HG03060 (cell line): ENCODE results near the gene DNAI1.
"Not testable (repeated sequence)": the region's sequence is repeated elsewhere in the genome, so short reads cannot be mapped to it uniquely, and the experiment has no call there.

Experiments
- ATAC-seq: cut with Tn5 transposase; IDR thresholded peaks from one replicate; pipeline ENCODE4 v1.9.1; 2021; ENCODE audit warnings: low read depth, moderate number of reproducible peaks; ENCODE audit not compliant: unreplicated experiment

DNAI1 gene

DNA sequence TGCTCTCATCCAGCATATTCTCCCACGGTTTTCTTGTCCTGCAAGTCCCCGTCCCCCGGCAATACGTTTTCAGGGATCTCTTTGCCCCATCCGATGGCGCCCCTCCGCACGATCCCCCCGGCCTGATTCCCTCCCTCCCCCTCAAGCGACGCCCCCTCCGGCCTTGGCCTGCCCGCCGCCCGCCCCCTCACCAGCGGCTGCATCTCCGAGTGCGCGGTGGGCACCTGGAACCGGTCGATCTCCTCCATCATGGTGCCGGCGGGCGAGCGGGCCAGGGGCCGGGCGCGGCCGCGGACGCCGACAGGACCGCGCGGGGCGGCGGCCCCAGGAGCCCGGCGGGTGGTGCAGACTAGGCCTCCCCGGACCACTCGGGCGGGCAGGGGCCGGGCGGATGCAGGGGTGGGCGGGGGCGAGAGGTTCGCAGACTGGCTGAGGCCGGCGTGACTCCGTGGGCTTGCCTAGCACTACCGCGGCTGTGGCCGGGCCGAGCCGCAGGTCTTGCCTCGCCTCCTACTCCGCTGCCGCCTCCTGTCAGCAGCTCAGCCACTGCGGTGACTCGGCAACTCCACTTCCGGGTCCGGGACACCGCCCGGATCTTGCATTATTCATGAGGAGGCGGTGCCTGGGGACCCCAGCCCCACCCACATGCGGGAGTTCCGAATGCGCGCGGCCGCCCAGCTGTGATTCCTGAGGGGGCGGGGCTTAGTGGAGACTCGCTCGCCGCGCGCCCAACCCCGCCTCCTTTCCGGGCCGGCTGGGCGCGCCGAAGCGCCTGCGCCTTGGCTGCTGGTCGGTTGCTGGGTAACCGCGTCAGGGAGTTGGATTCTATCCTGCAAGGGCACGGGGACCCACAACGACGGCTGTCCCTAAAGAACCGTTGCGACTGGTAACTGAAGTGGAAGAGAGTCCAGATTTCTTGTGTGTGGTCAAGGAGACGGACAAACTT lies at the start of gene DNAI1, which contains the start of gene FAM219A:
Gene DNAI1, plus strand, starts transcription at position 793 of the 946 bp plus-strand sequence. CDS start 201 bp downstream, outside the sequence.
Gene FAM219A, minus strand, starts transcription at position 558 of the 946 bp plus-strand sequence. Its CDS starts 307 bp downstream, at position 251.
- ATAC-seq: peak; percentile 85

GRCh38 chr9:34409154-34409553 lies 49.5 kb upstream of the DNAI1 start:
- no peak for ATAC-seq

DNA sequence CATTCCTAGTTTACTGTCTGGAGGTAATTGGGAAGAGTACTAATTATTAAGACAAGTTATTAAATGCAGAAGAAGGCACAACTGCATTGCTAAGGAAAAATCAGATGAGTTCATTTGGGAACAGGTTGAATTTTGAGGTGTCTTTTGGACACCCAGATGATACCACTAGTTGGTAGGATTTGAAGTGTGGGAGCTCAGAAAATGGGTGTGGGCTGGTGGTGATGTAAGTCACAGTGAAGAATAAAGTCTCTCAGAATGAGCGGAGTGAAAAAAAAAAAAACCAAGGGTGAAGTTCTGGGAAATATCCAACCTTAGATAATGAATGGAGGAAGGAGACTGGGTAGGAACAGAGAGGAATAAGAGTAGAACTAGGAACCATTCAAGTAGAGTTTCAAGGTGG lies 46.3 kb upstream of the DNAI1 start:
- no peak for ATAC-seq

GRCh38 chr9:34413231-34413852 lies 45.3 kb upstream of the DNAI1 start:
- ATAC-seq: no peak

- ATAC-seq: no peak
Measured at GRCh38 chr9:34417734-34418133, 40.9 kb upstream of the DNAI1 start.

DNA sequence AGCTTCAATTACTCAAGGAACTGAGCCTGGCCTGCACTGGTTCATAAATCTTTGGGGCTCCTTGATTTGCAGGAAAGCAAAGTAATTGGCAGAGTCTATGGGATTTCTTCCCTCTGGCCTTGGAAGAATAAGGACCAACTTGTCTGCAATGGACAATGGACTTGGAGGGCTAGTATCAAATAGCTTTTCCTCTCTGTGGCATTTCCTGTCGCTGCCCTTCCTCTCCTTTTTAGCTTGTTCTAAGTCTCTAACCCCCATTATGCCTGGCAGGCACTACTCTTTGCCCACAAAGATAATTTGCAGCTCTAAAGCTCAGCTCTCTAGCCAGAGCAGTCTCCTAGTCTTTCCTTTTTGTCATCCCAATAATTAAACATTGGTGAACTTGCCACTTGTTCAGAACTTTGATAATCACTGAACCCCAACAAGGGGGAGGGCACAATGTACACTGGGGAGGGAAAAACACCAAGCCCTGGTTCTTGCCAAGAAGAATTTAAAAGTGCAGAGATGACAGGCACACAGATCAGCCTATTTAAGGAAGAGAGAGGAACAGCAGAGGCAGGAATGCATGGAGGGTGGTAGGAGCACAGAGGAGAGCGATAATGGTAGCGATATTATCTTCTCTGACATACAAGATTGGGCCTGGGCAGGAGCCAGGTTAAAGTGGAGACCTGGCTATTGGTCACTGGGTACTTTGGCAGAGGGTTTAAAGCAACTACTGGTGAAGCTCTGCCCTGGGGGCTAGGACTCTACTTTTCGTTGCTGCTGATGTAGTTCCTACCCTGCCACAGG lies 38.7 kb upstream of the DNAI1 start:
- ATAC-seq: no peak

- no peak for ATAC-seq
Measured at GRCh38 chr9:34426347-34427074, 32.1 kb upstream of the DNAI1 start.

- ATAC-seq: no peak
Measured at GRCh38 chr9:34428325-34428958, 30.2 kb upstream of the DNAI1 start.

DNA sequence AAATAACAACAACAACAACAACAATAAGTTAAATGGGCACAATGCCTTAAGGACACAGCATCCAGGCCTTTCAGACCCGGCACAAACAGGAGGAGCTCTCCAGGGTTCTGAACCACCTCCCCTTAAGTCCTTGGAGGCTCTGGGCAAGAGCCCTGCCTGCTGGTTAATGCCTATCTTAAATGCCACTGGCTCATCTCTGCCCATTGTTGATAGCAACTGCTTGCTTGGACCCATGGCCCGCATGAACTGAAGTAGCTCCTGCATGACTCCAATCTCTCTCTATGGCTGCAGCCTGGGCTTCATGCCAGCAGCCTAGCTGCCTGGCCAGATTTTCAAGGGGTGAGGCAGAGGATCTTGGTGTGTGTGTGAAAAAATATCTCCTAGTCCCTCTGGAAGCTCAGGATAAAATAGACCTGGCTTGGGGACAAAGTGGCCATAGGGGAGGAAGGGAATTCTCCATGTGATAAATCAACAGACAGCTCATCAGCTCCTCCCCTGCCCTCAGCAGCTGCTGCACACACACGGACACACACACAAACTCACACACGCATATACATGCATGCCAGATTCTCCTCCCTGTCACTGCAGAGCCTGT lies 27.7 kb upstream of the DNAI1 start:
- ATAC-seq: no peak

GRCh38 chr9:34431667-34432066 lies 26.9 kb upstream of the DNAI1 start:
- no peak for ATAC-seq

- ATAC-seq: peak; percentile 65
Measured at GRCh38 chr9:34437006-34437925, 21.3 kb upstream of the DNAI1 start.

- ATAC-seq: not testable (repeated sequence)
Measured at GRCh38 chr9:34437926-34438307, 20.7 kb upstream of the DNAI1 start.

DNA sequence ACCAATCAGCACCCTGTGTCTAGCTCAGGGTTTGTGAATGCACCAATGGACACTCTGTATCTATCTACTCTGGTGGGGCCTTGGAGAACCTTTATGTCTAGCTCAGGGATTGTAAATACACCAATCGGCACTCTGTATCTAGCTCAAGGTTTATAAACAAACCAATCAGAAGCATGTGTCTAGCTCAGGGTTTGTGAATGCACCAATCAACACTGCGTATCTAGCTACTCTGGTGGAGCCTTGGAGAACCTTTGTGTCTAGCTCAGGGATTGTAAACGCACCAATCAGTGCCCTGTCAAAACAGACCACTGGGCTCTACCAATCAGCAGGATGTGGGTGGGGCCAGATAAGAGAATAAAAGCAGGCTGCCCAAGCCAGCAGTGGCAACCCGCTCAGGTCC lies 20.1 kb upstream of the DNAI1 start:
- not testable (repeated sequence) for ATAC-seq

DNA sequence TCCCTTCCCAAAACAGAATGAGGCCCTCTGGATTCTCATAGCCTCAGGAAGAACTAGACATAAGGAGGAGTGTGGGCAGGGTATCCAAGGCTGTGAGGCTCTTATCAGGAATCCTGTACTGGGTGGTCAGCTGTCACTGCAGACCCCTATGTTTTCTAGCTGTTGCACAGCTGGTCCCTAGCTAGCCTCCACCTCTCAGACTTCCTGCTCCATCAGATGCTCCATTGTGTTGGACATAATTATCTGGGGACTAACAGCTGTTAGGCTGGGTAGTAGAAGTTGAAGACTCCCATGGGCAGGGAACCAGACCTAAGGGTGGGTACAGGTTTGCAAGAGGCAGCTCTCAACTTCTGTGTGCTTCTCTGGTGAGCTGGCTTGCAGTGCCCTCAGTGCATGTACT lies 18.6 kb upstream of the DNAI1 start:
- ATAC-seq: no peak

DNA sequence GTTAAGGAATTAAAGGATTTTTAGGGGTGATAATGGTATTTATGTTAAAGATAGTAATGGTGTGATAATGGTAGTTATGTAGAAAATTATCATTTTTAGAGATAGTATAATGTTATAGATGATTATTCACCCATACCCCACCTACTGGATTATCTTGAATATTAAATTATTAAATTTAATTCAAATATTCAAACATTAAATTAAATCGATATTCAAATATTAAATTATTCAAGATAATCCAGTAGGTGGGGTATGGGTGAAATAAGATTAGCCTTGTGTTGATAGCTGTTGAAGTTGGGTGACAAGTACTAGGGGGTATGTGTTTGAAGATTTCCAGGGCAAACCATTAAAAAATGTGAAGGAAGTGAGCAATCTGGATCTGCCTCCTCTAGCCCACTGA lies 15.8 kb upstream of the DNAI1 start:
- no peak for ATAC-seq

- no peak for ATAC-seq
Measured at GRCh38 chr9:34443533-34443932, 15.1 kb upstream of the DNAI1 start.

GRCh38 chr9:34443976-34444375 lies 14.6 kb upstream of the DNAI1 start:
- ATAC-seq: no peak

DNA sequence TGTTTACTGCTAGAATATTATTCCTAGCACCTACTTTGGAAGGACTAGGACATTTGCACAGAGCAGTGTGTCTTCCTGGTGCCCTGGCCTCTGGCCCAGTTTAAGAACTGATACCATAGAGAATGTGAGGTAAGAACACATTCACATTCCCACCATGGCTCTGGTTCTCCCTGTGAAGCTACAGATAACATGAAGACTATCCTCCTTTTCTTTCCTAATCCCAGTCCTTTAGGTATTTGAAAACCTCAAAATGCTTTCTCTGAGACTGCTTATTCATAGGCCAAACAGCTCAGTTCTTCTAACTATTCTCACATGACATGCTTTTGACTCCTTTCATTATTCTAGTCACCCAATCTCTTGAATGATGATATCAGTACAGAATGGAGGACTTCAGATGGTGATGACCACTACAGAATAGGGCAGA lies 12.1 kb upstream of the DNAI1 start:
- ATAC-seq: no peak
